ENCODE data around the gene SOD2.
A peak's percentile ranks its signal among the peaks of the same experiment; 100 is the strongest.

DNA sequence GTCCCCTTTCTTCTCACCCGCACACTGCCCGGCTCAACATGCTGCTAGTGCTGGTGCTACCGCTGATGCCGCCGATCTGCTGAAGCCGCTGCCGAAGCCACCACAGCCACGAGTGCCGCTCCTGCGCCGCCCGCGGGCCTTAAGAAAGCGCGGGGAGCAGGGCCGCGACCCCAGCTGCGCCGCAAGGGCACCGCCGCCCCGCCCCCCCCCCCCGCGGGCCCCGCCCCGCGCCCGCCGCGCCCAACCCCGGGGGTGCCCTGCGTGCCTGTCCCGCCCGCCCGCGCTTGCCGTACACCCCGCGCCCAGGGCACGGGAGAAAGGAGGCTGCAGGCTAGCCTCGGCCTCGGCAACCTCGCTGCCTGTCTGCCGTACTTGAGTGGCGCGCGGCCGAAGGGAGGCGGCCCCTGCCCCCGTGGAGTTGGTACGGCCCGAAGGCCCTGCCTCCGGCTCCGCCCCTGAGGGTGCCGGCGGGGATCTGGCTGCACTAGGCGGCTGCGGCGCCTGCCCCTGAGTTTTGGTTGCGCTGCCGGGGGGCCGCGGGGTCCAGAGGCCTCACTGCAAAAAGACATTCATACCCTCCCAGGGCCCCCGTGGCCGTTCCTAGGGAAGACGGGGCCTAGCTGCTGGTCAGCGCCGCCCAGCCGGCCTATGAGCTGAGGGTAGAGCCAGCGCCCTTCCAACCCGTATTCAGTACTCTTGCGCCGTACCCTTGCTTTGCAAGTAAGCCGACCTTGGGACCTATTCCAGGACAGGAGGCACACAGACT, at the start of gene SOD2:
- TF ChIP-seq, protein P1, sequence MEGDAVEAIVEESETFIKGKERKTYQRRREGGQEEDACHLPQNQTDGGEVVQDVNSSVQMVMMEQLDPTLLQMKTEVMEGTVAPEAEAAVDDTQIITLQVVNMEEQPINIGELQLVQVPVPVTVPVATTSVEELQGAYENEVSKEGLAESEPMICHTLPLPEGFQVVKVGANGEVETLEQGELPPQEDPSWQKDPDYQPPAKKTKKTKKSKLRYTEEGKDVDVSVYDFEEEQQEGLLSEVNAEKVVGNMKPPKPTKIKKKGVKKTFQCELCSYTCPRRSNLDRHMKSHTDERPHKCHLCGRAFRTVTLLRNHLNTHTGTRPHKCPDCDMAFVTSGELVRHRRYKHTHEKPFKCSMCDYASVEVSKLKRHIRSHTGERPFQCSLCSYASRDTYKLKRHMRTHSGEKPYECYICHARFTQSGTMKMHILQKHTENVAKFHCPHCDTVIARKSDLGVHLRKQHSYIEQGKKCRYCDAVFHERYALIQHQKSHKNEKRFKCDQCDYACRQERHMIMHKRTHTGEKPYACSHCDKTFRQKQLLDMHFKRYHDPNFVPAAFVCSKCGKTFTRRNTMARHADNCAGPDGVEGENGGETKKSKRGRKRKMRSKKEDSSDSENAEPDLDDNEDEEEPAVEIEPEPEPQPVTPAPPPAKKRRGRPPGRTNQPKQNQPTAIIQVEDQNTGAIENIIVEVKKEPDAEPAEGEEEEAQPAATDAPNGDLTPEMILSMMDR (IDR thresholded peaks at IDR 0.05) = no peak
- TF ChIP-seq POLR2A (IDR thresholded peaks at IDR 0.05; ENCODE audit: low read depth) (peak; percentile 95), POLR2AphosphoS5 (IDR thresholded peaks at IDR 0.05) (peak; percentile 88 to 96)
